GM19099 (cell line): Measurements from ENCODE around the gene BMI1.

Experiments used
- POLR2A ChIP-seq: IDR thresholded peaks from 3 replicates; pipeline ENCODE4 v1.6.1; 2011; ENCODE audit warnings: low read depth; ENCODE audit not compliant: insufficient read length; ENCODE audit errors: extremely low read depth

The BMI1 gene

DNA sequence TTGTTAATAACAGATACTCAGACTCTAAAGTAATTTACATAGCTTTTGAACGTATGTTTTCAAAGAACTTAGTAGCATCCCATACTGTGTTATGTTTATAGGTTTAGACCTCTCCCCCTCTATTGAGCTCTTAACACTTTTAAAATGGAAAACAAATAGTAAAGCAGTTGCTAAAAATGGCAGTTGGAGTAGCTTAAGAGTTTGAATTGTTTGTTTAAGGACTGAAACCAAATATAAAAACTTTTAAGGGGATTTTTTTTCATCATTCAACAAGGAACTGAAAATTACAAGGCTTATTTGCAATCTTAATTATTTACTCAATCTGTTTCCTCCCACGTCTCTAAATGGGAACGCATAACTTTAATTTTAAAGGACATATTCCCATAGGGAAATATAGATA is 22.8 kb downstream of the BMI1 start:
- no peak for TF ChIP-seq POLR2A

DNA sequence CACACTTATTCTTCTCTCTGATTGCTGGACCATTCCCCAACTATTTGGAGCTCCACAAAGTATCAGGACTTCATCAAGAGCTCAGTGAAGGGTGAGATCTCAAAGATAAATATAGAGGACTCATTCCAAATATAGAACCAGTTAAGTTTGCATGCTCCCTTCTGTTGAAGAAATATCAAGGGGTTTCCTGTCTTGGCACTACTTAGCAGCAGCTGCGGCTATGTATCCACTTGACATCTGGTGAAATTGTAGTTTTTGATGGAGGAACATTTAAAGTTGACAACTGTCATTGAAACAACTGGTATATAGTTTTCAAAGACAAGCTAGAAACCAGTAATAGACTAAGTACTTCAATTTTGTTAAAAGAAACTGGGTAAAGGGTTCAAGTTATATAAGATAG is 23.4 kb downstream of the BMI1 start:
- no peak for TF ChIP-seq POLR2A

DNA sequence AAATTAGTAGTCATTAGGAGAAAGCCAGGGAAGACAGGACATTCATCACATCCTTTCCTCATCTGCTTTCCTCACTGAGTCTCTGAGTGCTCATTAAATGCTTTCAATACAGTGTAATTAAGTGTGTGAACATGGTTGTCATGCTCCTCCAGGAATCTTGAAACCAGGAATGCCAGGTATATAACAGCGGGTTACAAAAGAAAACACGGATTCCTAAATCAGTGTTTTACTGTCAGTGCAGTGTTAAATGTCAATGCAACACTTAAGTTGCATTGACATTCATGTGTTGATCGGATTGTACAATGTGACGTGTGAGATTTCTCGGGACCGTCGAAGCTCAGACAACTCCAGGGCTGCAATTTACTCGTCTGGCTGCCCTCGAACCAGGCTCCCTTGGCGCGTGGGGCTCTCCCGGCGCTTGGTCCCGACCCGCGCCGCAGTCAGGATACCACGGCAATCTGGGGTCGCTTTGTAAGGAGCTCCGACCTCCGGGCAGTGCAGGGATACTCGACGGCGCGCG is 23.9 kb downstream of the BMI1 start:
- TF ChIP-seq POLR2A: no peak

DNA sequence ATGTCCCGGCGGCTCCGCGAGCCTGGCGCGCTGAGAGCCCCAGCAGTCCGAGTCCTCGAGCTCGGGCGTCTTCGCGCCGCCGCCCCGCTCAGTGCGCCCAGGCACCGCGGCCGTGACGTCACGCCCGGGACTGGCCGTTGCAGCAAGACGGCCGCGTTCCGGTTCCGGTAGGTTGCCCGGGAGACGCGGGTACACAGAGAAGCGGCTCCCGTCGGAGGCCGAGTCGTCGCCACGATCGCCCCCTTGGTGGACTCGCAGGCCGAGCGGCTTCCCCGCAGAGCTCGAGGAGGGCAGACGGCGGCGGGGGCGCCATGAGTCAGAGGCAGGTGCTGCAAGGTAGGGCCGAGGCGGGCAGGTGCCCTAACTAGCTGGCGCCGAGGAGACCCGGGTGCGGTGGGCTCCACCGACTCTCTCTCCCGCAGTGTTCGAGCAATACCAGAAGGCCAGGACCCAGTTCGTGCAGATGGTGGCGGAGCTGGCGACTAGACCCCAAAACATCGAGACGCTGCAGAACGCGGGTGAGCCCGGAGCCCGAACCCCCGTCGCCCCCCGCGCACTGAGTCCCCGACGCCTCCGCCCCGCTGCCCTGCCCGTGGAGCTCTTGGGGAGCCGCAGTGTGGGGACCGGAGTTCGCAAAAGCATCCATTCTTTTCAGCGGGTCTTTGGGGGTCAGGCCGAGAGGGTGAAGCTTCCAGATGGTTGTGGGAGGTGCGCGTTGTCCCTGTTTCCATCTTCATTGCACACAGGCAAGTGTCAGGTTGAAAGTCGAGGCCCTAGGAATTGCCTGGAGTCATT is 24.6 kb downstream of the BMI1 start, which contains the start of gene SPAG6:
Gene SPAG6 (plus strand): TSS at position 196 of the 795 bp plus-strand sequence. CDS start 116 bp downstream, at position 312.
- TF ChIP-seq POLR2A: peak; percentile 48

DNA sequence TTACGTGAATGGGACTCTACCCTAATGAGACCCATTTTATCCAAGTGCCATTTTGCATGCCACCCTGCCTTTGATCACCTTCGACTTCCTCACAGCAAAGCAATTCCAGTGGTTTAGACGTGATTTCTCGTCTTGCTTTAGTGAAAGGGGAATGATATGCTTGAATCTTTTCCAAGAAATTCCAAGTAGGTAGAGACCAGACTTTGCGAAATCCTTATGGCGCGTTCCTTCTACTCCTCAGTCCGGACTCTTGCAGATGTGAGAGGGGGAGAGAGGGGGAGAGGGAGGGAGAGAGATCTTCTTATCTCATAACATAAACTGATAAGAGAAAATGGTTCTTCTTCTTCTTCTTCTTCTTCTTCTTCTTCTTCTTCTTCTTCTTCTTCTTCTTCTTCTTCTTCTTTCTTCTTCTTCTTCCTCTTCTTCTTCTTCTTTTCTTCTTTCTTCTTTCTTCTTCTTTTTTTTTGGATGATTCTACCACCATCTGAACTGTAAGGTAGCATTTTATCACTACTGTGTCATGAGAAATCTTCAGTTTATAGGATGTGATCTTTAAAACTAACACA is 25.3 kb downstream of the BMI1 start:
- no peak for TF ChIP-seq POLR2A

DNA sequence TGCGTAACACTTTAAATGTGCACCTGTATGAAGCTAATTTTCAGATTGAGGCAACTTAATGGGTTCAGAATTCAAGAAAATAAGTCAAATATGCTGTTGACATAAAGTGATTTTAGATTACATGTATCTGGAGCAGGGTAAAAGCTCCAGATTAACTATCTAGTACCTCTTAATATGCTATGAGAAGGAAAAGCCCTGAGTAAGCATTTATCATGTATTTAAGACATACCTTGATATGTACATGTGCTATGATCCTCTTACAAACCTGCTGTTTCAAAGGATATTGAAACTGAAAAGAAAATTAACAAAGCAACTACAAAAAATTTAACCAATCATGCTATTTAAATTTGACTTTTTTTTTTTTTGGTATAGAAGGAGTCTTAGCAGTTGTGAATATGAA is 28.9 kb downstream of the BMI1 start:
- TF ChIP-seq POLR2A: no peak

DNA sequence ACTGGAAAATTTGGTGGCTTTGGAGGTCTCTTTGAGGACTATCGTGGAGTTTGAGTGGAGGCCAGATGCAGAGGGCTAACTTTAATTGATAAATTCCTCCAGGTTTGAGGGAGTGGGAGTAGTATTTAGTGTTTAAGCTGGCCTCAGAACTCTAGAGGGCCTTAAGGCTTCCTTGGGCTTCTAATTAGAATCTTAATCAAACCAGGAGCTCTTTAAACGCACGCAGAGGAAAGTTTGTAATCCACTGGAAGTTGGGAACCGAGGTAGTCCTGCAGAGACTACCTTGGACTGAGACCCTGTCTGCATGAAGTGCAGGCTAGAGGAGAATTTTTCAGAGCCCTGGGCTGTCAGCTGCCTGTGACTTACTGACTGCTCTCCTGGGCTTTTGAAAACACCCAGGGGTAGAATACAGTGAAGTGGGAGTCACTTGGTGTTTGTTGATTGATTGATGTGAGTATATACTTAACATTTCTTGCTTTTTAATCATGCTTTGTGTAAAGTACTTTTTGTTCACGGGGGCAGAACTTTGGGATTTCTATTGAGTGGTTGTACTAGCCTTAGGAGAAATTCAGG is 30.3 kb downstream of the BMI1 start:
- TF ChIP-seq POLR2A: no peak

DNA sequence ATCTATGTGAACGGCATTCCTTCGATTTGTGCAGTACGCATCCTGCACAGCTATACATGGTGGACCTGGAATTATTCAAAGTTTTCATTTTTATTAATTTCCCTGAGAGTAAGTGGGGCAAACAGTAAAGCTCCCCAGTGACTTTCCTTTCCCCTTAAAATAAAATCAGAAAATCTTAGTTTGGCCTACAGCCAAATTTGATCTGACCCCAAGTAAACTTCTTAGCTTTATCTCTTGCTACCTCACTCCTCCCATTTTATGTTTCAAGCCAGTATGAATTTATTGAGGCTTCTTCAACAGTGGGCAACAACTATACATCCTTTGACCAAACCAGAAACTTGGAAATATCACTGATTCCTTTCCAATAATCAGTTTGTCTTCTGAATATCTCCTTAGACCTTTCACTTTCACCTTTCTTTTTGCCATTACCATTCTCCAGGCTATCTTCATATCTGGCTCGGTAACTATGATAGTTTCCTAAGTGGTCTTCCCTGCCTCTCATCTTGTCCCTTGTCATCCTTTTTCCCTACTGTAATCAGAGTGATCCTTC is 35.5 kb downstream of the BMI1 start:
- TF ChIP-seq POLR2A: no peak

DNA sequence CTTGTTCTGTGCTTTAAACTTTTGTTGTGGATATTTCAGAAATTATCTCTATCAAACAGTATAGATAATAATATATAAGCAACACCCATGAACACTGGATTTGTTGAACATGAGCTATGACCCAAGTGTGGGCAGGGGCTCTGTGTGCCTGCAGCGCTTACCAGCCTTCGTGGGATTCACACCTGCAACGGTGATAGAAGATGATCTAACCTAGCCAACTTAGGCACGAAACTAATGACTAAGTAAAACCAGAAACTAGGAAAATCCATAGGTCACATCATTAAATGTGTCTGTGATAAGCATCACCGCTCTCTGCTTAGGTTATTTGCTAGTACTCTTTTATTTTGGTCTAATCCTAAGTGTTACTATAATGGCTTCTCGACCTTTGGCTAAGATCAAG is 42.4 kb downstream of the BMI1 start:
- TF ChIP-seq POLR2A: no peak

DNA sequence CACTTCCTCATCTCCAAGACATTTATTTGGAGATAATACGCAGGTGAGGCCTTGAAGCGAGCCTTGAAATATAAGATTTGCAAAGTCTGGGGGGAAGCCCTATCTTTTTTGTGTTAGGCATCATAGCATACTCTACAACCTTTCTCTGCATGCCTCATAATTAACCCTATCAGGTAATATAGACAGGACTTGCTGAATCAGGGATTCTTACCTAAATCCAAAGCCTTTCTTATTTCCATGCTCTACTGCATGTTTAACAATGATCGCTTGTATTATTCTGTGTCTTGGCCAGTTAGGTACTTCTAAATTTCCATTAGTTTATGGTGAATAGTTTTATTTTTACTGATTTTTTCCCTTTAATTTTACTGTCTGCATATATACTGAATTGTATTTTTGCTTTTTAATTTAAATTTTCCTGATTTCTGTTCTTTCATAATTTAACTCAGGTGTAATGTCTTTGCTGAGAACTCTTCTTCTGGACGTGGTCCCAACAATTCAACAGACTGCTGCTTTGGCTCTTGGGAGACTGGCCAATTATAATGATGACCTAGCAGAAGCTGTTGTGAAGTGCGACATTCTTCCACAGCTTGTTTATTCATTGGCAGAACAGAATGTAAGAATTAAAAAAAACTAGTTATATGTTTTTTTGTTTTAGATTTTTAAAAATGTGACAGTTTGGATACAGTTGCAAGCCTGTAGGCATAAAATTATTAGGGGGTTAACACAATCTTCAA is 43.7 kb downstream of the BMI1 start:
- TF ChIP-seq POLR2A: no peak

DNA sequence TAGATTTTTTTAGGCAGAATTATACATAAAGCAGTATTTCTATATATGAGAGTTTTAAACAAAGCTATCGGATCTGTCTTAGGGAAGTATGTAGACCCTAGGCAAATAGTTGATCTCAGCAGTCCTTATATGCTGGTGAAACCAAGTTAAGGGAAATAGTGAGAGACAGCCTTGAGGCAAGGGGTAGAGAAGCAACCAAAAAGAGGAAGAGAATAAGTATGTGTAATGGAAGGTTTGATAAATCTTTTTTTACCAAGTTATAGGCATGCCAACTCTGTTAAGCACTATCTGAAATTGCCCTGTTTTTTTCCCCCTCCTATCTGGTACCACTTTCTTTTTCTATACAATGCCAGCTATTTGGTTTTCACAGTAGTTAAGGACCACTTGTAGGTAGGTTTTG is 44.3 kb downstream of the BMI1 start:
- TF ChIP-seq POLR2A: no peak

DNA sequence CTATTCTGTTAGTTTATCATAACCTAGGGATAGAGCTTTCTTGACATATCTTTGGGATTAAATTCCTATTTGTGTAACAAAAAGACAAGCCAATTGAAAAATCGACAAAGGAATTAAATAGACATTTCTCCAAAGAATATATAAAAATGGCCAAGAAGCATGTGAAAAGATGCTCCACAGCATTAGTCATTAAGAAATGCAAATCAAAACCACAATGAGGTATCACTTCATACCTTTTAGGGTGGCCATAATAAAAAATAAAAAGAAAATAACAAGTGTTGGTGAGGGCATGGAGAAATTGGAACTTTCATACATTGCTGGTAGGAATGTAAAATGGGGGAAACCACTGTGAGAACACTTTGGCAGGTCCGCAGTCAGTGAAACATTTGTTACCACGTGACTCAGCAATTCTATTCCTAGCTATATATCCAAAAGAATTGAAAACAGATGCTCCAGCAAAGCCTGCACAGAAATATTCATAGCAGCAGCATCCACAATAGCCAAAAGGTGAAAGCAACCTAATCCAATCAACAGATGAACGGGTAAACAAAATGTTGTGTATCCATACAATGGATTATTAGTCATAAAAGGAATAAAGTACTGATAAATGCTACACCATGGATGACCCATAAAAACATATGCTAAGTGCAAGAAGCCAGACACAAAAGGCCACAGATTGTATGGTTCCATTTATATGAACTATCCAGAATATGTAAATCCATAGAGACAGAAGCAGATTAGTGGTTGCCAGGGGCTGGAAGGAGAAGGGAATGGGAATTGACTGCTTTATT is 44.9 kb downstream of the BMI1 start:
- TF ChIP-seq POLR2A: no peak

DNA sequence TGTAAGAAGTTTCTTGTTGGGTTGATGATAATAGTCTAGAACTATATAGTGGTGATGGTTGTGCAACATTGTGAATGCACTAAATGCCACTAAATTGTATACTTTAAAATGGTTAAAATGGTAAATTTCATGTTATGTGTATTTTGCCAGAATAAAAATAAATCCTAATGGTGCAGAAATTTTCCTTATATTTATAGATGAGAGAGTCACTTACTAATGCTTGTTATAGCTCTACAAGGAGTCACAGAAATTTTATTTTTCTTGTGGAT is 45.5 kb downstream of the BMI1 start:
- TF ChIP-seq POLR2A: no peak

DNA sequence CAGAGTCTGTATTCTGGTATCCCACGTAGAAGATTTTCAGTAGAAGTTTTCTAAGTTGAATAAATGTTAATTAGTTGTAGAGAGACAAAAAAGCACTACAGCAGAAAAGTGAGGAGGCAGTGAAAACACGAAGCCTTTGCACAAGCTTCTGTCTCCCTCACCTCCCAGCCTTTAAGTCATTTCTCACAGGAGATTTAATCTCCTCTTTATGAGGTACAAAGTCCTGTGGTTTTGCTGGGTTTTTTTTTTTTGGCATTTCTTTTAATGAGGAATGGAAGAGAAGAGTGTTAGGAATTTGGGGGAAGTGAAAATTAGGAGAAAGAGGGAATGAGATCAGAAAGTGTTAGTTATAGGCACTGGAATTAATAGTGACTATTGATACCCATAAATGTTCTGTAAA is 45.9 kb downstream of the BMI1 start:
- TF ChIP-seq POLR2A: no peak
